Ovary (tissue), 9 donors: ENCODE data around the gene C11orf68. TPM values are rescaled to one million over a fixed set of nuclear protein-coding genes. Genes with fewer than 3 reads are reported as not detected.

Experiments used
- DNase-seq, 5 donors: peaks; one replicate each; pipeline ENCODE4 v3.0.0-alpha.2; 2019 to 2020
- H3K27ac ChIP-seq, 2 donors: fragments of 200-600 bp; one replicate each; pipeline versions ENCODE4 v1.5.1 to v1.8.0; 2019 to 2022
- H3K27me3 ChIP-seq: fragments of 200-600 bp; one replicate; pipeline ENCODE4 v1.8.0; 2022
- H3K36me3 ChIP-seq: fragments of 200-600 bp; sonication (generic); one replicate; pipeline ENCODE4 v1.5.1; 2019
- H3K4me1 ChIP-seq: one replicate; pipeline ENCODE4 v1.8.1; 2013; ENCODE audit warnings: mild to moderate bottlenecking, moderate library complexity; ENCODE audit not compliant: insufficient read depth
- H3K4me3 ChIP-seq: fragments of 200-600 bp; sonication (generic); one replicate; pipeline ENCODE4 v1.5.1; 2017
- H3K9me3 ChIP-seq, 2 donors: fragments of 200-600 bp in 1 of 2; sonication (generic) in 1 of 2; one replicate each; pipeline versions ENCODE4 v1.5.1 to v1.8.1; 2013 to 2019; ENCODE audit warnings: mild to moderate bottlenecking in 1 of 2, moderate library complexity in 1 of 2
- EP300 ChIP-seq: sonication (generic); formaldehyde crosslinking; IDR thresholded peaks from one replicate; pipeline ENCODE4 v1.6.1; 2017; ENCODE audit warnings: antibody characterized with exemption
- POLR2A ChIP-seq: fragments of 450-650 bp; IDR thresholded peaks from one replicate; pipeline ENCODE4 v1.6.1; 2017; ENCODE audit warnings: antibody characterized with exemption, mild to moderate bottlenecking, moderate library complexity
- WGBS, 3 donors: extraction: QIAGEN DNeasy Blood & Tissue Kit in 1 of 3; methylation state at CpG; one replicate each; pipeline versions ENCODE4 v1.1.5 to v1.1.7; 2013 to 2017; 5-methylcytosine and 5-hydroxymethylcytosine counted together
- intact Hi-C, 4 donors: fragments of 100-400 bp; cut with DNase I; formaldehyde crosslinking; loops; one replicate each; pipeline versions ENCODE4 v1.11.0 to v1.15.1; 2022 to 2023
- polyA plus RNA-seq, 2 donors: library from polyadenylated mRNA; stranded (reverse); fragments of 200-250 nt in 1 of 2; fragments of 350-450 nt in 1 of 2; fragmentation: Illumina TruSeq in 1 of 2; extraction: RNeasy Lipid Tissue Mini Kit (QIAGEN cat#74804) in 1 of 2; gene quantifications; one replicate each; pipeline ENCODE4 v1.2.3, GENCODE V29; 2013 to 2014
- total RNA-seq, 7 donors: library from RNA; depleted of rRNA in 2 of 7; stranded (reverse); fragments of >200 nt in 2 of 7; fragmentation: NEBNext Ultra II Directional in 3 of 7; extraction: Animal tissue kit (Norgen Biotek cat#: 25700) in 3 of 7; gene quantifications; one replicate each; pipeline versions ENCODE4 v1.1.0 to v1.2.4, GENCODE V29; 2016 to 2023
- TF ChIP-seq, protein P1 (sequence below), 3 donors: fragments of 450-650 bp in 2 of 3; fragments of 200-600 bp in 1 of 3; IDR thresholded peaks; one replicate each; pipeline versions ENCODE4 v1.5.1 to v1.8.0; 2016 to 2022; ENCODE audit warnings: antibody characterized with exemption in 3 of 3, mild to moderate bottlenecking in 1 of 3
- donor health status: DM: no; HTN: no; CAD: no; lungs with moderate emphysema.
- donor health status: DM: no; HTN: no; CAD: no.
- donor health status: Bipolar disorder and iron deficiency.
- donor health status: DM: yes; HTN: yes; CAD: no.
- donor health status: DM: no; HTN: no; CAD: no.
- donor health status: DM: yes; HTN: yes; CAD: no.

Gene C11orf68
- total and polyA plus RNA-seq, 9 donors = 13.7 to 70.5 (median 38.4) TPM

GRCh38 chr11:65887723-65888162 is 31.1 kb downstream of the C11orf68 start:
- peaks cover 17% of the 10 kb centered on the region for H3K4me1 ChIP-seq
- peak in 1 of 5 donors; percentile 42 for DNase-seq
- no peaks in the 10 kb centered on the region for H3K27me3 ChIP-seq
- peak overlapping the region; percentile 55 for H3K4me3 ChIP-seq
- no peaks in the 10 kb centered on the region for H3K9me3 ChIP-seq
- TF ChIP-seq POLR2A (no peak), EP300 (no peak)
- TF ChIP-seq, protein P1, sequence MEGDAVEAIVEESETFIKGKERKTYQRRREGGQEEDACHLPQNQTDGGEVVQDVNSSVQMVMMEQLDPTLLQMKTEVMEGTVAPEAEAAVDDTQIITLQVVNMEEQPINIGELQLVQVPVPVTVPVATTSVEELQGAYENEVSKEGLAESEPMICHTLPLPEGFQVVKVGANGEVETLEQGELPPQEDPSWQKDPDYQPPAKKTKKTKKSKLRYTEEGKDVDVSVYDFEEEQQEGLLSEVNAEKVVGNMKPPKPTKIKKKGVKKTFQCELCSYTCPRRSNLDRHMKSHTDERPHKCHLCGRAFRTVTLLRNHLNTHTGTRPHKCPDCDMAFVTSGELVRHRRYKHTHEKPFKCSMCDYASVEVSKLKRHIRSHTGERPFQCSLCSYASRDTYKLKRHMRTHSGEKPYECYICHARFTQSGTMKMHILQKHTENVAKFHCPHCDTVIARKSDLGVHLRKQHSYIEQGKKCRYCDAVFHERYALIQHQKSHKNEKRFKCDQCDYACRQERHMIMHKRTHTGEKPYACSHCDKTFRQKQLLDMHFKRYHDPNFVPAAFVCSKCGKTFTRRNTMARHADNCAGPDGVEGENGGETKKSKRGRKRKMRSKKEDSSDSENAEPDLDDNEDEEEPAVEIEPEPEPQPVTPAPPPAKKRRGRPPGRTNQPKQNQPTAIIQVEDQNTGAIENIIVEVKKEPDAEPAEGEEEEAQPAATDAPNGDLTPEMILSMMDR (IDR thresholded peaks at IDR 0.05) = no peak
- 2 to 4% (median 3%) methylated on average over 18 to 23 of the region's 23 CpGs for WGBS, 3 donors
- intact Hi-C loops = loop anchor here in 2 of 4 donors (2.0 to 10.0 kb wide), 4 partner anchors 31 to 1227 kb away; partner anchors contain the start of genes SART1 (in 2 of the 2), C11orf68 (in 1 of the 2), DRAP1 (in 1 of the 2) and KDM2A (in 1 of the 2)
- no peaks in the 10 kb centered on the region for H3K36me3 ChIP-seq
- H3K27ac ChIP-seq = peak overlapping the region; percentile 60 to 95

- WGBS, 3 donors = 71 to 73% (median 71%) methylated on average over 14 of the region's 14 CpGs
- Histone ChIP-seq H3K9me3 (no peaks in the 10 kb centered on the region), H3K36me3 (no peaks in the 10 kb centered on the region), H3K4me1 (peaks cover 11% of the 10 kb centered on the region), H3K27ac (peak overlapping the region in 1 of 2 donors; percentile 95), H3K27me3 (no peaks in the 10 kb centered on the region), H3K4me3 (peak overlapping the region; percentile 55)
- TF ChIP-seq POLR2A (no peak), EP300 (no peak)
- TF ChIP-seq, protein P1 (IDR thresholded peaks at IDR 0.05) = no peak
- DNase-seq = peak in 4 of 5 donors; percentile 34 to 71 (median 61)
- intact Hi-C loops = loop anchor here in 2 of 4 donors (5.0 to 10.0 kb wide), 3 partner anchors 75 to 1228 kb away; partner anchors contain the start of genes SART1 (in 2 of the 2) and KDM2A (in 1 of the 2)
Measured at GRCh38 chr11:65886826-65887722, 31.8 kb downstream of the C11orf68 start.

DNA sequence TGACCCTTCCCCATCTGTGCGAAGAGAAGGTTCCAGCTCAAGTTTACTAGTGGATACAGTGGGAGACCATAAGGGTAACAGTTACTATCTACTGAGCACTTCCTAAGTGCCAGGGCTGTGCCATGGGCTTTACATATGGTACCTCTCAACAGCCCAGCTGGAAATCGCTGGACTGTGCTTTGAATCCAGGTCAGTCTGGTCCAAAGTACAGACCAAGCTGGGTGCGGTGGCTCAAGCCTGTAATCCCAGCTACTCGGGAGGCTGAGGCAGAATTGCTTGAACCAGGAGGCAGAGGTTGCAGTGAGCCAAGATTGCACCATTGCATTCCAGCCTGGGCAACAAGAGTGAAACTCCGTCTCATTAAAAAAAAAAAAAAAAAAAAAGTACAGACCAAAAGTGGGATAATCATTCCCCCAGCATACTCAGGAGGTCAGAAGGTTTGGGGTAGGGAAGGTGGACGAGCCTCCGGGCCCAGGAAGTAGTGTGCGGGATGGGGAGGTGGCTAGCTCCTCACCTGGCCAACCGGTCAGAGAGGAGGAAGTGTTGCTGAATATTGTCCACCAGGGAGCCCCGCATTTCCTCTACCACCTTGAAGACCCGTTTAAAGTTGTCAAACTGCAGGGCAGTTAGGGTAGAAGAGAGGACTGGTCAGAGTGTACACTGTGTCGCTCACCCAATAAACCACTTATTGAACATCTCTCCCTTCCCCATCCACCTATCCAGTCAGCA is 32.9 kb downstream of the C11orf68 start:
- TF ChIP-seq EP300 (no peak), POLR2A (no peak)
- TF ChIP-seq, protein P1 (IDR thresholded peaks at IDR 0.05) = no peak
- Histone ChIP-seq H3K36me3 (no peaks in the 10 kb centered on the region), H3K27me3 (no peaks in the 10 kb centered on the region), H3K4me1 (peaks cover 7% of the 10 kb centered on the region), H3K4me3 (no peak overlapping the region), H3K9me3 (no peaks in the 10 kb centered on the region), H3K27ac (no peak overlapping the region)
- intact Hi-C loops = loop anchor here in 2 of 4 donors (2.0 to 10.0 kb wide), 4 partner anchors 76 to 1229 kb away; partner anchors contain the start of genes SART1 (in 2 of the 2) and KDM2A (in 1 of the 2)
- no peak for DNase-seq
- 84 to 94% (median 93%) methylated on average over 12 of the region's 12 CpGs for WGBS, 3 donors

DNA sequence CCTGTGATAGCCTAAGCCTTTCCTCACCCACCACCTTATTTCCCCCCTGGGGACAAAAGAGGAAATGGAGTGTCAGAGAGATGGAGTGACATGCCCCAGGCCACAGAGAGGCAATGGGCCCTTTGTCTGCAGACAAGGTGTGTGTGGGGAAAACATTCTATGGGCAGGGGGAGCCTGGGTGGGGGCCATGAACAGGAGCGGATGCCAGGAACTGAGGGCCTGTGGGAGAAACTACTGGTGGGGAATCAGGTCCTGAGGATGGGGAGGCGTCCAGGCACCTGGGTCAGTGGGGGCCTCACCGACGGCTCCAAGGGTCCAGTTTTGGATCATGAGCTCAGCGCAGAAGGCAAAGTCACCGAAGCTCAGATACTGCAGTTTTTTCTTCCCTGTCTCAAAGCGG is 33.6 kb downstream of the C11orf68 start:
- no peak for DNase-seq
- intact Hi-C loops = loop anchor here in 2 of 4 donors (2.0 to 10.0 kb wide), 4 partner anchors 77 to 1230 kb away; partner anchors contain the start of genes SART1 (in 2 of the 2) and KDM2A (in 1 of the 2)
- H3K4me3 ChIP-seq = no peak overlapping the region
- no peaks in the 10 kb centered on the region for H3K36me3 ChIP-seq
- H3K9me3 ChIP-seq = no peaks in the 10 kb centered on the region
- H3K4me1 ChIP-seq = peaks cover 7% of the 10 kb centered on the region
- no peak for TF ChIP-seq EP300
- TF ChIP-seq, protein P1 (IDR thresholded peaks at IDR 0.05) = no peak
- no peak for TF ChIP-seq POLR2A
- WGBS, 3 donors = 84 to 90% (median 89%) methylated on average over 7 of the region's 7 CpGs
- no peak overlapping the region for H3K27ac ChIP-seq
- no peaks in the 10 kb centered on the region for H3K27me3 ChIP-seq
